GM12878 (cell line): ENCODE results near the gene LRP1.

Source experiments
- SMARCA5 ChIP-seq: fragments of 450-650 bp; IDR thresholded peaks from 2 replicates; pipeline ENCODE4 v1.6.1; 2017; ENCODE audit warnings: mild to moderate bottlenecking
- YY1 ChIP-seq: IDR thresholded peaks from 2 replicates; pipeline ENCODE4 v1.6.1; 2011; ENCODE audit warnings: low read depth, mild to moderate bottlenecking, low read length

GRCh38 chr12:57216014-57216911 is 88.0 kb downstream of the LRP1 start, which contains the start of gene NXPH4:
- TF ChIP-seq SMARCA5 (no peak), YY1 (no peak)
